ENCODE results near the gene MMP27. TPM values are rescaled to one million over a fixed set of nuclear protein-coding genes. Genes with fewer than 3 reads are reported as not detected.

Gene MMP27
- total RNA-seq, 1 donor from 2014 or later, result not detected

- no peak for TF ChIP-seq CTCF (conservative IDR thresholded peaks at IDR 0.05)
- Mint-ChIP-seq H3K4me3 (no peak overlapping the region), H3K9me3 (peaks cover 2% of the 10 kb centered on the region), H3K4me1 (no peaks in the 10 kb centered on the region), H3K27ac (ENCODE audit: unreplicated experiment) (no peak overlapping the region), H3K27me3 (ENCODE audit: low read depth) (no peaks in the 10 kb centered on the region), H3K36me3 (ENCODE audit: low read depth) (no peaks in the 10 kb centered on the region)
- DNase-seq (ENCODE audit: low read depth, low spot score), result no peak
Measured at GRCh38 chr11:102647430-102647829, 58.1 kb downstream of the MMP27 start.

GRCh38 chr11:102643941-102644340, 61.6 kb downstream of the MMP27 start:
- DNase-seq (ENCODE audit: low read depth, low spot score), result no peak

More at GRCh38 chr11:102643941-102644340, 61.6 kb downstream of the MMP27 start:
- Mint-ChIP-seq H3K4me3 (no peak overlapping the region), H3K9me3 (no peaks in the 10 kb centered on the region), H3K27ac (ENCODE audit: unreplicated experiment) (no peak overlapping the region), H3K36me3 (ENCODE audit: low read depth) (no peaks in the 10 kb centered on the region), H3K4me1 (peaks cover 12% of the 10 kb centered on the region), H3K27me3 (ENCODE audit: low read depth) (no peaks in the 10 kb centered on the region)
- TF ChIP-seq CTCF (conservative IDR thresholded peaks at IDR 0.05), result no peak

Other genes with a start within 250 kb of the MMP27 start
- not detected in 2 replicates for gene MMP7, start 175.0 kb downstream of the MMP27 start, total RNA-seq
- gene MMP20, start 80.4 kb downstream of the MMP27 start, total RNA-seq, result not detected in 2 replicates
- gene MMP8, start 19.2 kb upstream of the MMP27 start, total RNA-seq, result not detected in 2 replicates
- not detected in 2 replicates for gene MMP10, start 74.9 kb upstream of the MMP27 start, total RNA-seq
- not detected in 2 replicates for gene MMP1, start 92.4 kb upstream of the MMP27 start, total RNA-seq
- not detected in 2 replicates for gene MMP3, start 137.8 kb upstream of the MMP27 start, total RNA-seq
- not detected in 2 replicates for gene MMP12, start 169.2 kb upstream of the MMP27 start, total RNA-seq
- not detected in 2 replicates for gene MMP13, start 250.0 kb upstream of the MMP27 start, total RNA-seq